ENCODE results near the gene FAF2. TPM values are rescaled to one million over a fixed set of nuclear protein-coding genes. Genes with fewer than 3 reads are reported as not detected.

The FAF2 gene
- total and polyA plus RNA-seq, 10 of the 15 experiments (the other 5 are each of a cell fraction or from before 2014, with no cell fraction given), result 19.0 to 45.1 (median 35.6) TPM

GRCh38 chr5:176535101-176535663, 87.0 kb downstream of the FAF2 start (continued):
- no peak for TF ChIP-seq ZBTB33 (IDR thresholded peaks at IDR 0.05)
- no peak for TF ChIP-seq RB1 (IDR thresholded peaks at IDR 0.05; ENCODE audit: borderline replicate concordance)
- TF ChIP-seq MAX (IDR thresholded peaks at IDR 0.05; ENCODE audit: low read depth, low read length), result no peak
- no peak for TF ChIP-seq ELK1 (IDR thresholded peaks at IDR 0.05; ENCODE audit: low read depth, low read length)
- TF ChIP-seq BACH1 (IDR thresholded peaks at IDR 0.05; ENCODE audit: borderline replicate concordance), result 0 out of 2 replicates have a peak, but pooled peaks have one; percentile 5
- TF ChIP-seq ZNF687 (IDR thresholded peaks at IDR 0.05), result peak; percentile 44; the same call in 1 of the 2 replicates
- TF ChIP-seq SP1 (IDR thresholded peaks at IDR 0.05; ENCODE audit: low read depth, low read length), result no peak
- no peak for TF ChIP-seq BRCA1 (IDR thresholded peaks at IDR 0.05; ENCODE audit: low read depth, low read length)
- no peak for TF ChIP-seq FOXM1 (IDR thresholded peaks at IDR 0.05; ENCODE audit: low read depth, low read length)
- TF ChIP-seq NBN (IDR thresholded peaks at IDR 0.05), result no peak; the same call in 1 of the 2 replicates
- TF ChIP-seq PRDM15 (CRISPR knock-in tag; IDR thresholded peaks at IDR 0.05), result no peak
- no peak for TF ChIP-seq NFYA (IDR thresholded peaks at IDR 0.05; ENCODE audit: borderline replicate concordance, low read depth, low read length)
- no peak for TF ChIP-seq RBBP5 (conservative IDR thresholded peaks at IDR 0.05)
- TF ChIP-seq MYB (IDR thresholded peaks at IDR 0.05; ENCODE audit: borderline replicate concordance, low read depth, low read length), result no peak
- TF ChIP-seq EGR1 (IDR thresholded peaks at IDR 0.05; ENCODE audit: borderline replicate concordance in 1 of 2, low read depth in 2 of 2, low read length in 2 of 2), result no peak
- no peak for TF ChIP-seq ZNF384 (IDR thresholded peaks at IDR 0.05; ENCODE audit: borderline replicate concordance, low read depth, low read length)
- no peak for TF ChIP-seq NFXL1 (IDR thresholded peaks at IDR 0.05; ENCODE audit: borderline replicate concordance)
- no peak for TF ChIP-seq CREB1 (IDR thresholded peaks at IDR 0.05; ENCODE audit: low read depth)

Data from GM12878 (cell line).